Common myeloid progenitor, CD34-positive (primary cell): ENCODE results near the gene PCGF2.

Source experiments
- CTCF ChIA-PET: fragments of 350-600 bp; sonication (Branson Sonifier 250); formaldehyde crosslinking; loops from one replicate; lab custom pipeline; 2021; ENCODE audit warnings: antibody characterized with exemption; lab: Charles Lee
- POLR2A ChIA-PET: fragments of 350-600 bp; sonication (Branson Sonifier 250); formaldehyde crosslinking; loops from one replicate; lab custom pipeline; 2021; ENCODE audit warnings: antibody characterized with exemption; lab: Charles Lee
- DNase-seq, 3 donors: peaks; one replicate each; pipeline versions ENCODE4 v3.0.0 to v3.0.0-alpha.2; 2013
- H3K27ac ChIP-seq, 2 experiments: 1 replicate in 1 of 2; 2 replicates in 1 of 2; pipeline ENCODE4 v1.7.0; 2013; ENCODE audit warnings: inconsistent platforms in 2 of 2, low read length in 2 of 2, mild to moderate bottlenecking in 2 of 2, low read depth in 1 of 2, moderate library complexity in 1 of 2; ENCODE audit not compliant: severe bottlenecking in 2 of 2, insufficient read depth in 1 of 2, poor library complexity in 1 of 2
- H3K27me3 ChIP-seq, 5 experiments: replicated peaks in 2 of 5; 1 replicate in 3 of 5; 2 replicates in 2 of 5; pipeline versions ENCODE4 v1.6.1 to v1.7.0; 2013; ENCODE audit warnings: low read length in 4 of 5, mild to moderate bottlenecking in 2 of 5, moderate library complexity in 2 of 5, inconsistent platforms in 1 of 5; ENCODE audit not compliant: insufficient read depth in 5 of 5, control insufficient read depth in 4 of 5
- H3K36me3 ChIP-seq, 4 experiments: 1 replicate in 2 of 4; 2 replicates in 2 of 4; pipeline versions ENCODE4 v1.6.1 to v1.7.0; 2013; ENCODE audit warnings: low read length in 3 of 4, control low read depth in 1 of 4, mild to moderate bottlenecking in 1 of 4; ENCODE audit not compliant: control insufficient read depth in 4 of 4, insufficient read depth in 4 of 4
- H3K4me1 ChIP-seq, 4 experiments: 1 replicate in 3 of 4; 2 replicates in 1 of 4; pipeline versions ENCODE4 v1.6.1 to v1.7.1; 2013; ENCODE audit warnings: low read length in 3 of 4, mild to moderate bottlenecking in 3 of 4, control low read depth in 1 of 4, inconsistent platforms in 1 of 4, moderate library complexity in 1 of 4; ENCODE audit not compliant: control insufficient read depth in 4 of 4, insufficient read depth in 4 of 4; ENCODE audit errors: control extremely low read depth in 1 of 4
- H3K4me3 ChIP-seq, 7 experiments: 1 replicate in 4 of 7; 2 replicates in 3 of 7; pipeline versions ENCODE4 v1.5.1 to v1.7.0; 2013; ENCODE audit warnings: mild to moderate bottlenecking in 7 of 7, low read length in 6 of 7, moderate library complexity in 6 of 7, inconsistent platforms in 2 of 7, low read depth in 2 of 7, control low read depth in 1 of 7; ENCODE audit not compliant: insufficient read depth in 4 of 7, control insufficient read depth in 1 of 7; ENCODE audit errors: extremely low read depth in 1 of 7
- H3K9me3 ChIP-seq, 5 experiments: 1 replicate in 4 of 5; 2 replicates in 1 of 5; pipeline versions ENCODE4 v1.6.1 to v1.7.1; 2013; ENCODE audit warnings: low read length in 4 of 5, mild to moderate bottlenecking in 2 of 5, inconsistent platforms in 1 of 5, low read depth in 1 of 5, moderate library complexity in 1 of 5; ENCODE audit not compliant: control insufficient read depth in 4 of 5, insufficient read depth in 2 of 5; ENCODE audit errors: control extremely low read depth in 1 of 5
- WGBS: methylation state at CpG from one replicate; pipeline ENCODE4 v1.1.5; 2013; ENCODE audit not compliant: insufficient coverage; 5-methylcytosine and 5-hydroxymethylcytosine counted together

The PCGF2 gene

DNA sequence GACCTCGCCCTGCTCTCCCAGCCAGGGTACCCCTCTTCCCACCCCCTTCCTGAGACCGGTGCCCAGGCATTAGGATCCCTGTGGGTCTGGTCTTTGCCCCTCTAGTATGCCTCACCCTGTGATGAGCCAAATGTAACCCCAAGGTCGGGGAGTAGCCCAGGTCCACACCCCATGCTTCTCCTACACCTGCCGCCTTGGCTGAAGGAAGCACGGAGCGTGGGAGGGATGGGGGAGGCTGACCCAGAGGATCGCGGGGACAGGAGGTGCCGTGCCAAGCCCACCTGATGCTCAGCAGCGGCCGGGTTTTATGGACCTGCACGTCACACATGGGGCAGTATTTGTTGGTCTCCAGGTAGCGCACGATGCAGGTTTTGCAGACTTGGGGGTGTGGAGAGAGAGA lies 8.8 kb downstream of the PCGF2 start:
- H3K27me3 ChIP-seq = peaks cover 0 to 15% (median 7%) of the 10 kb centered on the region in 5 experiments
- ChIA-PET POLR2A (no interaction called here), CTCF (interaction anchor here (1.0 kb wide), 1 partner anchor 63 kb away, joined by 3 read pairs; no protein-coding TSS in a partner anchor)
- no peak for DNase-seq
- H3K4me3 ChIP-seq = no peak overlapping the region
- no peaks in the 10 kb centered on the region for H3K36me3 ChIP-seq
- no peaks in the 10 kb centered on the region for H3K9me3 ChIP-seq
- WGBS = 94% methylated on average over 14 of the region's 14 CpGs
- peaks cover 0 to 9% (median 2%) of the 10 kb centered on the region in 4 experiments for H3K4me1 ChIP-seq
- no peak overlapping the region for H3K27ac ChIP-seq

DNA sequence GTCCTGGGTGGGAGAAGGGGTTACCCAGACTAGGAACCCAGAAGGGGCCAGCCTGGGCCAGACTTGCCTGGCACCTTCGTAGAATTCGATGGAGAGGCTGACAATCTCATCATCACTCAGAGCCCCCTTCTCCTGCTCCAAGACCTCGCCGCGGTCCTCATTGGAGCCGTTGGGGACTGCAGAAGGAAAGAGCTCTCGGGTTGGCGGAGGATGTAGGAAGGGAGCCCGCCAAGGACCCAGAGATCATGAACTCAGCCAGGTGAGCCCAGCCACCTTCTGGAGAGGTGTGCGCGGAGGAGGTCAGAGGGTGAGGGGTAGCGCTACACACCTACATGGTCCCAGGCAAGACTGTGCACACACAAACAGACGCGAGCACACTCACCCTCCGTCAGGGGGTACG lies 9.4 kb downstream of the PCGF2 start:
- Histone ChIP-seq H3K27ac (no peak overlapping the region), H3K4me1 (peaks cover 0 to 9% (median 2%) of the 10 kb centered on the region in 4 experiments), H3K4me3 (no peak overlapping the region), H3K27me3 (peaks cover 0 to 13% (median 7%) of the 10 kb centered on the region in 5 experiments), H3K36me3 (no peaks in the 10 kb centered on the region), H3K9me3 (no peaks in the 10 kb centered on the region)
- POLR2A ChIA-PET = interaction anchor here (0.6 kb wide), 1 partner anchor 62 kb away, joined by 3 read pairs; no protein-coding TSS in a partner anchor
- WGBS = 97% methylated on average over 16 of the region's 16 CpGs
- no peak for DNase-seq
- CTCF ChIA-PET = interaction anchor here (5.4 kb wide), 1 partner anchor 61 kb away, joined by 80 read pairs; the partner anchor contains the start of gene EPOP

DNA sequence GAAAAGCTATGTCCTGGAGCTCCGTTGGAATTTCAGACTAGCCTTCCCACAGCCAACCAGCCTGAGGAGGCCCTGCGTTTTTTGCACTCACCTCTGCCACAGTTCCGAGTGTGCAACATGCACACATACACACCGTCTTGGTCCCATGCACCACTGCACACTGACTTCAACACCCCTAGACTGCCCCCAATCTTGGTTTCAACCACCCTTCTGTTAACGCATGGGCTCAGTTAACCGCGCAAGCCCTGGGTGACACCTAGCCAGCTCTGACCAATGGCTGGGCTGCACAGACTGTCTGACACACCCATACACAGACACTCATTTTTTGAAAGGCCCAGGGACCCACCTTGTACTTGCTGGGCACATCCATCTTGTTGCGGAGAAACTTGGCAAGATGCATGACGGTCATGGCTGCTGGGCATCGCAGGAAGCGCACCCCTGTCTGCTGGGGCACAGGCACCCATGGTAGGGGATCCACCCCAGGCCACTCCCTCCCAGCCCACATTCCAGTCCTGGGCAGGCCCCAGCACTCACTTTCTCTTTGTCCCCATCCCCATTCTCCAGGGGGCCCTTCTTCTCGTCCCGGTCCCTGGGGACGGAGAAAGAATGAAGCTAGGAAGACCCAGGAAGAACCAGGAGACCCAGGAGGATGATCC lies 10.0 kb downstream of the PCGF2 start:
- WGBS = over 99% methylated on average over 11 of the region's 14 CpGs
- POLR2A ChIA-PET = interaction anchor here (0.6 kb wide), 1 partner anchor 61 kb away, joined by 3 read pairs; no protein-coding TSS in a partner anchor

DNA sequence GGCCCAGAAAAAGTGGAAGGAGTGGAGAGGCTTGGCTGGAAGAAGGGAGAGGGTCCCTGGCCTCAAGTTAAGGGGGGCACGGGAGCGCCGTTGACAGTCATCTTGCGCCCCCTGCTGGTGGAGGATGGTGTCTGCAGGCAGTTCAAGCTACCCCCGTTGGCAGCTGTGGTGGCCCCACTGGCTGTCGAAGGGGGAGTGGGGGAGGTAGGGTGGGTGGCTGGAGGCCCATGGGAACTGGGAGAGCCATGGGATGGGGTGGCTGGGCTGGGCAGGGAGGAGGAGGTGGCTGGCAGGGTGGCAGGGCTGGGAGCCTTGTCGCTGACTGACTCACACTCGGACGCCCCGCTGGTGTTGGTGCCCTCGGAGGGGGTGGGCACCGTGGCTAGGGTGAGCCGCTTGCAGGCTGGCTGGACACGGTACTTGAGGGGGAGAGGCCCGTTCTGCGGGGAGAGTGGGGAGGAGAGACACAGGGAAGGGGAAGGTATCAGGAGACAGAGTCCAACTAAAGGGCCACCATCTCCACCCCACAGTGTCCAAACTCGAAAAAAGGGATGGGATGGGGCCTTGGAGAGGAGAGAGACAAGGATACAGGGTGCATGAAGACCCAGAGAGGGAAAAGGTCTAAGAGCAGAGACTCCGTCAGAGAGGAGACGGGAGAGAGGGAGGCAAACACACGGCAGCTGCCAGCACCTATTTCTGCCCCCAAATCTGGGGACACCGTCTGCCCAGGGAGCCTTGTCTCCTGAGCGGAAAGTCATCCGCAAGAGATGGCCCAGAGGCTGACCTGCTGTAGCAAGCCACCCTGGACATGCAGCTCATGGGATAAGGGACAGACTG lies 12.8 kb downstream of the PCGF2 start:
- no peak overlapping the region for H3K4me3 ChIP-seq
- H3K4me1 ChIP-seq = peaks cover 3 to 25% (median 20%) of the 10 kb centered on the region in 4 experiments
- H3K9me3 ChIP-seq = no peaks in the 10 kb centered on the region
- no peak overlapping the region for H3K27ac ChIP-seq
- CTCF ChIA-PET = interaction anchor here (0.6 to 5.4 kb wide), 15 partner anchors 11 to 1712 kb away, joined by 3 to 80 read pairs (median 4); partner anchors contain the start of genes EPOP and PSMB3
- peaks cover 0 to 6% (median 3%) of the 10 kb centered on the region in 4 experiments for H3K36me3 ChIP-seq
- POLR2A ChIA-PET = no interaction called here
- peaks cover 0 to 10% (median 0%) of the 10 kb centered on the region in 5 experiments for H3K27me3 ChIP-seq
- WGBS = 61% methylated on average over 11 of the region's 23 CpGs
- DNase-seq = peak; percentile 48 to 66 (median 66)

More for the DNA sequence above, 10.0 kb downstream of the PCGF2 start:
- peaks cover 0 to 9% (median 2%) of the 10 kb centered on the region in 4 experiments for H3K4me1 ChIP-seq
- peaks cover 0 to 5% (median 2%) of the 10 kb centered on the region in 4 experiments for H3K36me3 ChIP-seq
- no peak overlapping the region for H3K27ac ChIP-seq
- CTCF ChIA-PET = interaction anchor here (0.6 to 5.4 kb wide), 2 partner anchors 57 to 61 kb away, joined by 3 to 80 read pairs; partner anchors contain the start of gene EPOP
- no peak for DNase-seq
- H3K27me3 ChIP-seq = peaks cover 0 to 13% (median 7%) of the 10 kb centered on the region in 5 experiments
- H3K4me3 ChIP-seq = no peak overlapping the region
- H3K9me3 ChIP-seq = no peaks in the 10 kb centered on the region

DNA sequence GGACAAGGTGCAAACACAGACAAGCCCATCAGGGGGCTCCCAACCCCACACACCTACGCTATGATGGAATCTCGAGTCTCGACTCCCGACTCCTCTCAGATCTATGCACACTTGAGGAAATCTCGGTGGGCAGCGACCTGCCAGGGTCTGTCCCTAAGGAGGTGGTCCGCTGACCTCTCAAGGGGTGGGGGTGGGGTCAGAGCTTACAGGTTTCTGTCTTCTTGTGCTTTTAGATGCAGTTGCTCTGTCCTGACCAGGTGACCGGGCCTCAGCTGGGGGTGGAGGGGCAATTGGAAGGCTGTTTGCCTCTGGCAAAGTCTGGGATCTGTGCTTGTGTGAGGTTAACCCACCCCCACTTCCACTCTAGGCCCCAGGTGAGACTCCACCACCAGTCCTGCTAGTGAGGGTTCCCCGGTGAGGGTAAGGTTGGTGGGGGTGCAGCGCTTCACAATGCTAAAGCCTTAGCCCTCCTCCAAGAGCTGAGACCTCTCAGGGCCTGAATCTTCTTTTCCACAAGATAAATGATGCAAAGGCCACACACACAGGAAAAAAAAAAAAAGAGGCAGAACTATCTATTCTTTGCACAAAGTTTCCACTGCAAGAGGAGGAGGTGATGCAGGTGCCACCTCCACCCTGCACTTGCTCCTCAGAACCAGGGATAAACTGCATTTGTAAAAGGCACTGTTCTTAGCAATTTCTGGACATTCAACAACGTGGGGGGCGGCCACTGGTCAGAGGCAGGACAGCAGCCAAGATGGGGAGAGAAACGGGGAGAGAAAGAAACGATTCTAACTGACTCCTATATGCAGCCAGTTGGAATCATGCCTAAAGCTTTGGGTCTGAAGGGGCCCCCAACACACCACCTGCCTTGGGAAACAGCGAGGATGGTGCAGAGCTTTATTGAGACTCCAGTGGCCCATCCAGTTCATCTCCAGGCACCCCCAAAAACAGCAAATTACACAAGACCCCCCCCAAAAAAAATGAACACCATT lies 13.9 kb downstream of the PCGF2 start:
- Histone ChIP-seq H3K9me3 (no peaks in the 10 kb centered on the region), H3K27ac (no peak overlapping the region), H3K27me3 (peaks cover 0 to 10% (median 0%) of the 10 kb centered on the region in 5 experiments), H3K36me3 (peaks cover 0 to 6% (median 3%) of the 10 kb centered on the region in 4 experiments), H3K4me3 (no peak overlapping the region), H3K4me1 (peaks cover 3 to 33% (median 27%) of the 10 kb centered on the region in 4 experiments)
- WGBS = 95% methylated on average over 10 of the region's 15 CpGs
- peak in 2 of 3 donors; percentile 46 to 49 for DNase-seq
- POLR2A ChIA-PET = no interaction called here
- CTCF ChIA-PET = interaction anchor here (0.6 to 5.4 kb wide), 15 partner anchors 12 to 238 kb away, joined by 3 to 80 read pairs (median 4); partner anchors contain the start of gene EPOP
